ENCODE data around the gene SPOPL.

- no peak for TF ChIP-seq POLR2A (IDR thresholded peaks at IDR 0.05; ENCODE audit: low read length)
- no peak for TF ChIP-seq GATA1 (IDR thresholded peaks at IDR 0.05; ENCODE audit: low read depth, low read length)
Observed at GRCh38 chr2:138564586-138565229, 63.1 kb downstream of the SPOPL start.

Measured in erythroblast (primary cell).